HG03097 (cell line): Measurements from ENCODE around the gene TRPM3.

Experiments
- ATAC-seq: cut with Tn5 transposase; IDR thresholded peaks from one replicate; pipeline ENCODE4 v1.9.1; 2021; ENCODE audit not compliant: unreplicated experiment, low FRiP score

TRPM3 gene

DNA sequence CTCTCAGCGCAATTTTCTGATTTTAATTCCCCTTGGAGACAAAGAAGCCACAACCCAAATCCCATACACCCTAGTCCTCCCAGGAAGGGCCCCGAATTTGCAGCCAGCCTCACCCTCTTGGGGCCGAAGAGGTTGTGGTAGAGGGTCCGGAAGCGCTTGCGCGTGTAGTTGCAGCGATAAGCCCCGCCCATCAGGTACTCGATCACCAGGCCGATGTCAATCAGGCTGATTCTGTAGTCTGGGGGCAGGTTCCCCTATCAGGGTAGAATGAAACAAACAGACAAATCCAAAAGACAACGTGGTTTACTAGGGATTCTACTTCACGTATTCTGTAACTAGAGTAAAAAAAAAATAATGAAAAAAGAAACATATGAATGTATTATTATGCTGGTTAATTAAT is 496.3 kb downstream of the TRPM3 start:
- ATAC-seq: no peak

- no peak for ATAC-seq
Measured at GRCh38 chr9:70618784-70619183, 502.6 kb downstream of the TRPM3 start.

- no peak for ATAC-seq
Measured at GRCh38 chr9:70617033-70617828, 504.2 kb downstream of the TRPM3 start.

- ATAC-seq: no peak
Measured at GRCh38 chr9:70616228-70616990, 505.0 kb downstream of the TRPM3 start.

- no peak for ATAC-seq
Measured at GRCh38 chr9:70615464-70616138, 505.8 kb downstream of the TRPM3 start.

DNA sequence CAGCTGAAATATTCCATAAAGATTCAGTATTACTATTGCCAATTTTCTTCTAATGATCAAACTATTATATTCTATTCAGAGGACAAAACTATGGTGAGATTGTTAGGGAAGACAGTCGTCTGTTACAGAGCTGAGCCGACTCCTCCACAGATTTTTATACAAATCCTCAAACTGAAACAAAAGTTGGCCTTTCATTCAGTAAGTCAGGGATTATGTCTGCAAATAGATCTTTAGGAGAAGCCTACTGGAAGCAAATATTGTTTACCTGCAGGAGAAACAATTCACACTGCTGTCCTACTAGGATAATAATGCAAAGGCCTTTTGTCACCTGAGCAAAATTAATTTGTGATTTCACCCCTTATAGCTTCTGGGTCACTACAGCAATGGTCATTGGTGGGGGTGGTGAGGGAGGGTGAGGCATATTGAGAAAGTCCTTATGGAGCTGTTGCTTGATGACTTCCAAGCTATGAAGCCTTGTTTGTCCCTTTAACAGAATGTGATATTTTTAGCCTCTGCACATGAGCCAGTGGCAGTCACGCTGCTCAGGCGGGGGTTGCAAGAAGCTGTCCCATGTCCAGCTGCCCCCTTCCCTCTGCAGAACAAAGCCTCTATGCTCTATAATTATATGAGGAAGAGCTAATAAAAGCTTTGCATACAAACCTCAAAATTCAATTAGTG is 506.5 kb downstream of the TRPM3 start:
- no peak for ATAC-seq

GRCh38 chr9:70613024-70613768 is 508.2 kb downstream of the TRPM3 start:
- no peak for ATAC-seq

GRCh38 chr9:70610287-70610644 is 511.2 kb downstream of the TRPM3 start:
- ATAC-seq: no peak

- ATAC-seq: no peak
Measured at GRCh38 chr9:70609542-70610286, 511.7 kb downstream of the TRPM3 start.

DNA sequence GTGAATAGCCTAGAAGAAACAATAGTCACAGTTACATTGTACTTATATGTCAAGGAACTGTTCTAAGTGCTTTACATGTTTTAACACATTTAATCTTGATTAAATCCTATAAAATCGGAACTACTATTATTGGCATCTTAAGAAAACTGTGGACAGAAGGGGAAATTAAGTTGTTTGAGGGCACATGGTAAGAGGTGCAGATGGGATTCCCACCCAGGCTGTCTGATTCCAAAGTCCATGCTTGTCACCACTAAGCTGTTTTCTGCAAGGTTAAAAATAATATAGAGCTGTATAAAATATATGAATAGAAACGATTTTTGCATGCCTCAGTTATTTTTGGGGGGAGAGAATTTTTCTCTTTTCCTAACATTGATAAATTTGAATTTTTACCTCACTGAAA is 512.4 kb downstream of the TRPM3 start:
- ATAC-seq: no peak

- peak; percentile 80 for ATAC-seq
Measured at GRCh38 chr9:70607926-70608325, 513.5 kb downstream of the TRPM3 start.

- no peak for ATAC-seq
Measured at GRCh38 chr9:70607329-70607728, 514.1 kb downstream of the TRPM3 start.

GRCh38 chr9:70603020-70603411 is 518.4 kb downstream of the TRPM3 start:
- ATAC-seq: no peak

DNA sequence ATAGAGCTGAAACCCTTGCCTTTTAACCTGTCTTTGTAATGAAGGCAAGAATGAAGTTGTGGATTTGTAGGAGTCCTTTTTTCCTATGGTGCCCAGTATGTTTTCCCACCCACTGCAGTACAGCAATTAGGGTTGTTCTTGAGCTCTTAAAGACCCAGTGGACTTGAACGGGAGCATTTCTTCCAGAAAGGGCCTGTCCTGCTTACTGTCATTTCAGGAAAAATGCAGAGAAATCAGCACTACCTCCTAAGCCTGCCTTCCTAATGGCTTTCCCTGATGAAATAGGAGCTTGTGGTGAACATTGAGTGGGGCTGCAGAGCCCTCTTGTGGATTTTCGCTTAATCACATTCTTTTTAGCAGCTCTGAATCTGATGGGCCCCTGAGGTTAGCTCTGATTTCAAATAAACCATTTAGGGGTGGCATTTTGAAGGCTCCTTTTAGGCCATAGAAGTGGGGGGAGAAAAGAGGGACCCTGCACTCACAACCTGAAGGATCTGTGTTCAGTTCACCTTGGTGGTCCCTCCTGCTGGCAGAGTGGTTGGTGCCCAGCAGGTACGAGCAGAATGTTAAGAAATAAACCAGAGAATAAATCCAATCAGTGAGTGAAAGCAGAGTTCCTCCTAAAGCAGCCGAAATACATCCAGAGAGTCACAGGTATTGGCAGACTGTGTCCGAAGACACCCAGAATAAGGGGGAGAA is 519.0 kb downstream of the TRPM3 start:
- no peak for ATAC-seq

DNA sequence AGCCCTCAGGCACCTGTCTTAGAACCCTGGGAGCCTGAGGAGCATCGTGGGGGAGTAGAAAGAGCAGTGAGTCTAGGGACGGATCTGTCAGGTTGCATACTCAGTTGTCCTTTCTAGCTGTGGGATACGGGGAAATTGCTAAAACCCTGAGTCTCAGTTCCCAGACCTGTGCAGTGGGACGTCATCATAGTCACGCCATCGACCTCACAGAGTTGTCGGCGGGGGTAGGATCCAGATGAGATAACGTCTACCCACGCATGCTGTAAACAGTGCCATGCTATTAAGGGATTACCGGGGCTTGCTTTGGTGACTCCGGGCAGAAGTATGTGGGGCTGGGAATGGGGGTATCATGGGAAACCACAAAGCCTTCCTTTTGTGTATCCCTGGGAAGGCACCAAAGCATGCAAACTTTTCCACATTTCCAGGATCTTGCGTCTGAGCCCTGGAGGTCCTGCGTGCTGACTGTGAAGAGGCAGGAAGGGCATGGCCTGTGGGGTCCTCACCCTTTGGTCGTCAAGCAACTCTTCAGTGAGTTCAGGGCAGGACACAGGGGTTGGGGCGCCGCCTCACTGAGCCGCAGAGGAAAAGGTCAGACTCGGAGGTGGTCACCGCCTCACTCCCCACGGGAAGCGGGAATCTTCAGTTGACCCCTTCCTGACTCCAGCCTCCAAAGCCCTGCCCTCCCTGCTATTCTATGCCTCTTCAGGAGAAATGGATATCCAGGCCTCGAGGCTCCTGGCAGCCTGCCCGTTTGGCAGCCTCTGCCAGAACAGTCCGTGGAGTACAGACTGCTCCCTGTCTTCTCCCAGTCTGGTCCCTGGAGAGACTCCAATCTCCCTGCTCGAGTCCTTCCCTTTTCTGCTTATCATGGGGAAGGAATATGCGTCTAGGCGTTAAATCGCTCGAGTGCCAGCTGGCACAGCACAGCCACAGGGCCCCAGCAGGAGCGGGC is 520.1 kb downstream of the TRPM3 start:
- no peak for ATAC-seq

- no peak for ATAC-seq
Measured at GRCh38 chr9:70600506-70600905, 520.9 kb downstream of the TRPM3 start.

DNA sequence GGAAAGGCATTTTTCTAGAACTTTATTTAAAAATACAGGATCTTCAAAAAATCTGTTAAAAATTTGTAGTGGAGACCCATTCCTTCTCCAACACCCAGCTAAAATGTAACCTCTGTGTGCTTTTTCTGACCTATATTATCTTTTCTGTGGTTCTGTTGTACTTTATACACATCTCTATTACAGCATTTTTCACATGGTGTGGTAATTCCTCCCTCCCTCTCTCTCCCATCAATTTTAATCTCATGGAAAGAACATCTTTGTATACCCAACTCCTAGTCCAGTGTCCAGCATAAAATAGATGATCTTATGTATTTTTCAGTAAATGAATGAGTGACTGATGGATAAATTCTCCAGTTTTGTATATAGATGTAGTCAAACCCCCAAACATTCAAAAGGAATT is 523.5 kb downstream of the TRPM3 start:
- ATAC-seq: no peak

DNA sequence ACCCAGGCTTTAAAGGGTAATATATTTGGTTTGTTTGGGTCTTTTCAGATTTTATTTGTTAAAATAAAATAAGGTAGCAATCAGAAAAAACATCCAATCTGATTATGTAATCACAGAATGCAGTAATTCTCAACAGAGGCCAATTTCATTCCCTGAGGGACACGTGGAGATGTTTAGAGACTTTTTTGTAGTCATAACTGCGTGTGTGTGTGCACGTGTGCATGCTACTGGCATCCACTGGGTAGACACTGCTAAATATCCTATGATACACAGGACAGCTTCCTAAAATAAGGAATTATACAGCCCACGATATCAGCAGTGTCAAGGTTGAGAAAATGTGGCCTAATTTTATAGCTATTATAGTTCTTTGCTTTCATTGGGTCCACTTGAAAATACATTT is 526.2 kb downstream of the TRPM3 start:
- no peak for ATAC-seq
